Liver (tissue), 9 donors: Measurements from ENCODE around the gene LIMA1. TPM values are rescaled to one million over a fixed set of nuclear protein-coding genes. Genes with fewer than 3 reads are reported as not detected.

Source experiments
- DNase-seq: peaks from one replicate; pipeline ENCODE4 v3.0.0-alpha.2; 2017; ENCODE audit warnings: low spot score
- H3K27ac ChIP-seq, 2 donors: one replicate each; pipeline ENCODE4 v1.7.0; 2013; ENCODE audit warnings: inconsistent platforms in 2 of 2, low read length in 2 of 2, control low read depth in 1 of 2, low read depth in 1 of 2, mild to moderate bottlenecking in 1 of 2
- H3K27me3 ChIP-seq, 4 donors: one replicate each; pipeline versions ENCODE4 v1.6.1 to v1.7.0; 2013; ENCODE audit warnings: low read length in 3 of 4, inconsistent platforms in 1 of 4, mild to moderate bottlenecking in 1 of 4, moderate library complexity in 1 of 4; ENCODE audit not compliant: control insufficient read depth in 4 of 4, insufficient read depth in 4 of 4
- H3K36me3 ChIP-seq, 4 donors: one replicate each; pipeline versions ENCODE4 v1.6.1 to v1.7.0; 2013; ENCODE audit warnings: low read length in 3 of 4, mild to moderate bottlenecking in 3 of 4, low read depth in 1 of 4, moderate library complexity in 1 of 4; ENCODE audit not compliant: control insufficient read depth in 4 of 4, insufficient read depth in 3 of 4
- H3K4me1 ChIP-seq, 4 donors: one replicate each; pipeline versions ENCODE4 v1.6.1 to v1.7.0; 2013; ENCODE audit warnings: low read length in 3 of 4, mild to moderate bottlenecking in 3 of 4, moderate library complexity in 1 of 4; ENCODE audit not compliant: control insufficient read depth in 4 of 4, insufficient read depth in 4 of 4
- H3K4me3 ChIP-seq, 3 donors: one replicate each; pipeline versions ENCODE4 v1.6.1 to v1.7.0; 2013; ENCODE audit warnings: low read length in 3 of 3, control low read depth in 1 of 3, low read depth in 1 of 3, mild to moderate bottlenecking in 1 of 3
- H3K9ac ChIP-seq, 2 donors: one replicate each; pipeline ENCODE4 v1.7.0; 2013; ENCODE audit warnings: low read length in 2 of 2, mild to moderate bottlenecking in 2 of 2, moderate library complexity in 2 of 2, control low read depth in 1 of 2, low read depth in 1 of 2
- H3K9me3 ChIP-seq, 4 donors: one replicate each; pipeline versions ENCODE4 v1.6.1 to v1.7.0; 2013; ENCODE audit warnings: low read length in 3 of 4; ENCODE audit not compliant: control insufficient read depth in 4 of 4
- EGR1 ChIP-seq, 2 donors: IDR thresholded peaks; 2 replicates each; pipeline ENCODE4 v1.6.1; 2016 to 2018; ENCODE audit warnings: antibody characterized with exemption in 2 of 2, low read depth in 2 of 2
- FOXA1 ChIP-seq: IDR thresholded peaks from 2 replicates; pipeline ENCODE4 v1.6.1; 2016; ENCODE audit warnings: antibody characterized with exemption
- FOXA2 ChIP-seq: IDR thresholded peaks from 2 replicates; pipeline ENCODE4 v1.6.1; 2016; ENCODE audit warnings: antibody characterized with exemption
- GABPA ChIP-seq, 2 donors: IDR thresholded peaks in 1 of 2; conservative IDR thresholded peaks in 1 of 2; 2 replicates each; pipeline ENCODE4 v1.6.1; 2016; ENCODE audit warnings: antibody characterized with exemption in 2 of 2, mild to moderate bottlenecking in 1 of 2, moderate library complexity in 1 of 2
- HNF4A ChIP-seq, 2 donors: conservative IDR thresholded peaks; 2 replicates each; pipeline ENCODE4 v1.6.1; 2016; ENCODE audit warnings: antibody characterized with exemption in 2 of 2, mild to moderate bottlenecking in 2 of 2
- HNF4G ChIP-seq: IDR thresholded peaks from 2 replicates; pipeline ENCODE4 v1.6.1; 2016; ENCODE audit warnings: antibody characterized with exemption
- JUND ChIP-seq, 2 donors: IDR thresholded peaks; 2 replicates each; pipeline ENCODE4 v1.6.1; 2016; ENCODE audit warnings: antibody characterized with exemption in 2 of 2
- NR2F2 ChIP-seq: IDR thresholded peaks from 2 replicates; pipeline ENCODE4 v1.6.1; 2016; ENCODE audit warnings: antibody characterized with exemption
- RAD21 ChIP-seq, 2 donors: IDR thresholded peaks; 2 replicates each; pipeline ENCODE4 v1.6.1; 2016; ENCODE audit warnings: antibody characterized with exemption in 2 of 2, mild to moderate bottlenecking in 2 of 2
- RXRA ChIP-seq, 2 donors: IDR thresholded peaks; 2 replicates each; pipeline ENCODE4 v1.6.1; 2017 to 2018; ENCODE audit warnings: antibody characterized with exemption in 2 of 2, mild to moderate bottlenecking in 1 of 2
- SP1 ChIP-seq: IDR thresholded peaks from 2 replicates; pipeline ENCODE4 v1.6.1; 2018; ENCODE audit warnings: antibody characterized with exemption, mild to moderate bottlenecking
- TAF1 ChIP-seq: conservative IDR thresholded peaks from 2 replicates; pipeline ENCODE4 v1.6.1; 2016; ENCODE audit warnings: antibody characterized with exemption, mild to moderate bottlenecking
- YY1 ChIP-seq: IDR thresholded peaks from 2 replicates; pipeline ENCODE4 v1.6.1; 2016; ENCODE audit warnings: antibody characterized with exemption, mild to moderate bottlenecking
- WGBS: extraction: QIAGEN DNeasy Blood & Tissue Kit; methylation state at CpG from one replicate; pipeline ENCODE4 v1.1.7; 2013; 5-methylcytosine and 5-hydroxymethylcytosine counted together
- polyA plus RNA-seq, 2 donors: library from polyadenylated mRNA; stranded (reverse) in 1 of 2; unstranded in 1 of 2; fragments of 200-250 nt in 1 of 2; fragments of >200 nt in 1 of 2; fragmentation: Nextera tagmentation in 1 of 2; extraction: Ambion mirVana in 1 of 2; gene quantifications; one replicate each; pipeline versions ENCODE4 v1.2.1 to v1.2.3, GENCODE V29; 2013 to 2015
- total RNA-seq, 2 donors: library from RNA; depleted of rRNA; stranded (reverse); fragments of >200 nt; gene quantifications; one replicate each; pipeline ENCODE4 v1.2.3, GENCODE V29; 2014
- TF ChIP-seq, protein P1 (sequence below): IDR thresholded peaks from 2 replicates; pipeline ENCODE4 v1.6.1; 2016; ENCODE audit warnings: antibody characterized with exemption
- TF ChIP-seq, protein P2 (sequence below): IDR thresholded peaks from 2 replicates; pipeline ENCODE4 v1.6.1; 2016; ENCODE audit warnings: antibody characterized with exemption
- TF ChIP-seq, protein P3 (sequence below): IDR thresholded peaks from 2 replicates; pipeline ENCODE4 v1.6.1; 2016; ENCODE audit warnings: antibody characterized with exemption, mild to moderate bottlenecking
- TF ChIP-seq, protein P4 (sequence below): fragments of 150-350 bp; IDR thresholded peaks from 2 replicates; pipeline ENCODE4 v1.5.1; 2017; ENCODE audit warnings: improper control_type of control experiment, low read depth, low read length; ENCODE audit not compliant: missing input control
- TF ChIP-seq, protein P5 (sequence below): IDR thresholded peaks from 2 replicates; pipeline ENCODE4 v1.6.1; 2016; ENCODE audit warnings: antibody characterized with exemption
- donor health status: healthy.
- donor health status: healthy.
- donor health status: healthy.
- donor health status: healthy.
- donor health status: healthy.

The LIMA1 gene
- total and polyA plus RNA-seq, 4 donors, result 8.1 to 17.5 (median 13.5) TPM

DNA sequence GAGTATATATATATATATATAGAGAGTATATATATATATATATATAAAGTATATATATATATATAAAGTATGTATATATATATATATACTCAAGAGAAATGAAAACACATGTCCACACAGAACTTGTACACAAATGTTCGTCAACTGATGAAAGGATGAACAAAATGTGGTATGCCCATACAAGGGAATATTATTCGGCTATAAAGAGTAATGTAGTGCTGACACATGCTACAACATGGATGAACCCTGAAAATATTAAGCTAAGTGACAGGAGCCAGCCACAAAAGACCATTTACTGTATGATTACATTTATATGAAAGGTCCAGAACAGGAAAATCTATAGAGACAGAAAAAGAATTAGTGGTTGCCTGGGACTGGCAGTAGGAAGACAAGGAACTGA is 19.5 kb downstream of the LIMA1 start:
- H3K9ac ChIP-seq, result no peak overlapping the region
- H3K4me3 ChIP-seq, result no peak overlapping the region
- no peak overlapping the region for H3K27ac ChIP-seq
- 98% methylated on average over 2 of the region's 2 CpGs for WGBS
- no peak for DNase-seq
- no peaks in the 10 kb centered on the region for H3K9me3 ChIP-seq
- H3K36me3 ChIP-seq, result no peaks in the 10 kb centered on the region
- TF ChIP-seq TAF1 (no peak), SP1 (no peak), FOXA1 (no peak), EGR1 (IDR thresholded peaks at IDR 0.05; ENCODE audit: low read depth in 2 of 2) (no peak), HNF4G (no peak), GABPA (IDR thresholded peaks at IDR 0.05 in 1 of 2, conservative IDR thresholded peaks at IDR 0.05 in 1 of 2) (no peak), RAD21 (IDR thresholded peaks at IDR 0.05) (no peak), RXRA (IDR thresholded peaks at IDR 0.05) (no peak), FOXA2 (no peak), NR2F2 (no peak), JUND (IDR thresholded peaks at IDR 0.05) (no peak), HNF4A (conservative IDR thresholded peaks at IDR 0.05) (no peak), YY1 (no peak)
- TF ChIP-seq, protein P1, sequence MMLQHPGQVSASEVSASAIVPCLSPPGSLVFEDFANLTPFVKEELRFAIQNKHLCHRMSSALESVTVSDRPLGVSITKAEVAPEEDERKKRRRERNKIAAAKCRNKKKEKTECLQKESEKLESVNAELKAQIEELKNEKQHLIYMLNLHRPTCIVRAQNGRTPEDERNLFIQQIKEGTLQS, result no peak
- TF ChIP-seq, protein P2, sequence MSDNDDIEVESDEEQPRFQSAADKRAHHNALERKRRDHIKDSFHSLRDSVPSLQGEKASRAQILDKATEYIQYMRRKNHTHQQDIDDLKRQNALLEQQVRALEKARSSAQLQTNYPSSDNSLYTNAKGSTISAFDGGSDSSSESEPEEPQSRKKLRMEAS, result no peak
- TF ChIP-seq, protein P3, sequence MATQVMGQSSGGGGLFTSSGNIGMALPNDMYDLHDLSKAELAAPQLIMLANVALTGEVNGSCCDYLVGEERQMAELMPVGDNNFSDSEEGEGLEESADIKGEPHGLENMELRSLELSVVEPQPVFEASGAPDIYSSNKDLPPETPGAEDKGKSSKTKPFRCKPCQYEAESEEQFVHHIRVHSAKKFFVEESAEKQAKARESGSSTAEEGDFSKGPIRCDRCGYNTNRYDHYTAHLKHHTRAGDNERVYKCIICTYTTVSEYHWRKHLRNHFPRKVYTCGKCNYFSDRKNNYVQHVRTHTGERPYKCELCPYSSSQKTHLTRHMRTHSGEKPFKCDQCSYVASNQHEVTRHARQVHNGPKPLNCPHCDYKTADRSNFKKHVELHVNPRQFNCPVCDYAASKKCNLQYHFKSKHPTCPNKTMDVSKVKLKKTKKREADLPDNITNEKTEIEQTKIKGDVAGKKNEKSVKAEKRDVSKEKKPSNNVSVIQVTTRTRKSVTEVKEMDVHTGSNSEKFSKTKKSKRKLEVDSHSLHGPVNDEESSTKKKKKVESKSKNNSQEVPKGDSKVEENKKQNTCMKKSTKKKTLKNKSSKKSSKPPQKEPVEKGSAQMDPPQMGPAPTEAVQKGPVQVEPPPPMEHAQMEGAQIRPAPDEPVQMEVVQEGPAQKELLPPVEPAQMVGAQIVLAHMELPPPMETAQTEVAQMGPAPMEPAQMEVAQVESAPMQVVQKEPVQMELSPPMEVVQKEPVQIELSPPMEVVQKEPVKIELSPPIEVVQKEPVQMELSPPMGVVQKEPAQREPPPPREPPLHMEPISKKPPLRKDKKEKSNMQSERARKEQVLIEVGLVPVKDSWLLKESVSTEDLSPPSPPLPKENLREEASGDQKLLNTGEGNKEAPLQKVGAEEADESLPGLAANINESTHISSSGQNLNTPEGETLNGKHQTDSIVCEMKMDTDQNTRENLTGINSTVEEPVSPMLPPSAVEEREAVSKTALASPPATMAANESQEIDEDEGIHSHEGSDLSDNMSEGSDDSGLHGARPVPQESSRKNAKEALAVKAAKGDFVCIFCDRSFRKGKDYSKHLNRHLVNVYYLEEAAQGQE, result no peak
- TF ChIP-seq, protein P4, sequence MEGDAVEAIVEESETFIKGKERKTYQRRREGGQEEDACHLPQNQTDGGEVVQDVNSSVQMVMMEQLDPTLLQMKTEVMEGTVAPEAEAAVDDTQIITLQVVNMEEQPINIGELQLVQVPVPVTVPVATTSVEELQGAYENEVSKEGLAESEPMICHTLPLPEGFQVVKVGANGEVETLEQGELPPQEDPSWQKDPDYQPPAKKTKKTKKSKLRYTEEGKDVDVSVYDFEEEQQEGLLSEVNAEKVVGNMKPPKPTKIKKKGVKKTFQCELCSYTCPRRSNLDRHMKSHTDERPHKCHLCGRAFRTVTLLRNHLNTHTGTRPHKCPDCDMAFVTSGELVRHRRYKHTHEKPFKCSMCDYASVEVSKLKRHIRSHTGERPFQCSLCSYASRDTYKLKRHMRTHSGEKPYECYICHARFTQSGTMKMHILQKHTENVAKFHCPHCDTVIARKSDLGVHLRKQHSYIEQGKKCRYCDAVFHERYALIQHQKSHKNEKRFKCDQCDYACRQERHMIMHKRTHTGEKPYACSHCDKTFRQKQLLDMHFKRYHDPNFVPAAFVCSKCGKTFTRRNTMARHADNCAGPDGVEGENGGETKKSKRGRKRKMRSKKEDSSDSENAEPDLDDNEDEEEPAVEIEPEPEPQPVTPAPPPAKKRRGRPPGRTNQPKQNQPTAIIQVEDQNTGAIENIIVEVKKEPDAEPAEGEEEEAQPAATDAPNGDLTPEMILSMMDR, result no peak
- TF ChIP-seq, protein P5, sequence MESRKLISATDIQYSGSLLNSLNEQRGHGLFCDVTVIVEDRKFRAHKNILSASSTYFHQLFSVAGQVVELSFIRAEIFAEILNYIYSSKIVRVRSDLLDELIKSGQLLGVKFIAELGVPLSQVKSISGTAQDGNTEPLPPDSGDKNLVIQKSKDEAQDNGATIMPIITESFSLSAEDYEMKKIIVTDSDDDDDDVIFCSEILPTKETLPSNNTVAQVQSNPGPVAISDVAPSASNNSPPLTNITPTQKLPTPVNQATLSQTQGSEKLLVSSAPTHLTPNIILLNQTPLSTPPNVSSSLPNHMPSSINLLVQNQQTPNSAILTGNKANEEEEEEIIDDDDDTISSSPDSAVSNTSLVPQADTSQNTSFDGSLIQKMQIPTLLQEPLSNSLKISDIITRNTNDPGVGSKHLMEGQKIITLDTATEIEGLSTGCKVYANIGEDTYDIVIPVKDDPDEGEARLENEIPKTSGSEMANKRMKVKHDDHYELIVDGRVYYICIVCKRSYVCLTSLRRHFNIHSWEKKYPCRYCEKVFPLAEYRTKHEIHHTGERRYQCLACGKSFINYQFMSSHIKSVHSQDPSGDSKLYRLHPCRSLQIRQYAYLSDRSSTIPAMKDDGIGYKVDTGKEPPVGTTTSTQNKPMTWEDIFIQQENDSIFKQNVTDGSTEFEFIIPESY, result no peak
- H3K27me3 ChIP-seq, result no peaks in the 10 kb centered on the region
- no peaks in the 10 kb centered on the region for H3K4me1 ChIP-seq
